GM18858 (cell line): ENCODE results near the gene PRKAG2.

Source experiments
- ATAC-seq: cut with Tn5 transposase; IDR thresholded peaks from one replicate; pipeline ENCODE4 v1.9.1; 2021; ENCODE audit not compliant: unreplicated experiment

Gene PRKAG2

GRCh38 chr7:151506901-151507382, 370.0 kb downstream of the PRKAG2 start:
- no peak for ATAC-seq
